Measurements from ENCODE around the gene SLC25A42. TPM values are rescaled to one million over a fixed set of nuclear protein-coding genes. Genes with fewer than 3 reads are reported as not detected.

The SLC25A42 gene
- total and polyA plus RNA-seq, 2 of the 13 experiments (the other 11 are each of a cell fraction or from before 2014, with no cell fraction given), result 12.8 to 18.3 TPM

DNA sequence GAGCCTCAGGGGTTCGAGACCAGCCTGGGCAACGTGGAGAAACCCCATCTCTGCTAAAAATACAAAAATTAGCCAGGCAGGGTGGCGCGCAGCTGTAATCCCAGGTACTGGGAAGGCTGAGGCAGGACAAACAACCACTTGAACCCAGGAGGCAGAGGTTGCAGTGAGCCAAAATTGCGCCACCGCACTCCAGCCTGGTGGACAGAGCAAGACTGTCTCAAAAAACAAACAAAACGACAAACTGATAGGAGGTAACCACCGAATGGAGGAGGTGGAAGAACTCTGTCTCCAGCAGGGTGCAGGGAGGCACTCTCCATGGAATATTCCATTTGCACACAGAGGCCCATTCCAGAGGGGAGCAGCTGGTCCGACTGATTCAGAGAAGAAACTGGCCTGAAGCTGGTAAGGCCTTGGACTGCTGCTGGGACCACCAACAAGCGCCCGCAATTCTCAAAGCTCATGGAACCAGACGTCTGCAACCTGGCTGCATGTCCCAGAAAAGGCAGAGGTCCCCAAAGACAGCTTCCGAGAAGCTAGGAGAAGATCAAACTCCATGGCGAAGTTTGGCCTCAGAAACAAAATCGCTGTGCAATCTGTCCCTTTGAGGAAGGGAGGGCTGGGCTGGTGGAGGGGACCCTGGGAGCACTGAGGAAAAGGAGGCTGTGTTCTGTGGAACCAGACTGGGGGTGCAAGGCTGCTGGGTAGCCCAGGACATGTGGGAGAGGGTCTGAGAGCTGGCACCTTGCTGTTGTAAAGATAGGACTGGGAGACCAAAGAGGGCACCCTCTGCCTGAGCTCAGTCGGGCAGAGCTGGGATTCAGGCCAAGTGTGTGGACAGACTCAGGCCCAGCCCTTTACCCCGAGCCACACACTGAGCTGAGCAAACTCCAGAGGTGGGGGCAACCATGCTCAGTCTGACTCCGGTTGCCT lies 35.2 kb downstream of the SLC25A42 start (continued):
- TF ChIP-seq, protein P1, sequence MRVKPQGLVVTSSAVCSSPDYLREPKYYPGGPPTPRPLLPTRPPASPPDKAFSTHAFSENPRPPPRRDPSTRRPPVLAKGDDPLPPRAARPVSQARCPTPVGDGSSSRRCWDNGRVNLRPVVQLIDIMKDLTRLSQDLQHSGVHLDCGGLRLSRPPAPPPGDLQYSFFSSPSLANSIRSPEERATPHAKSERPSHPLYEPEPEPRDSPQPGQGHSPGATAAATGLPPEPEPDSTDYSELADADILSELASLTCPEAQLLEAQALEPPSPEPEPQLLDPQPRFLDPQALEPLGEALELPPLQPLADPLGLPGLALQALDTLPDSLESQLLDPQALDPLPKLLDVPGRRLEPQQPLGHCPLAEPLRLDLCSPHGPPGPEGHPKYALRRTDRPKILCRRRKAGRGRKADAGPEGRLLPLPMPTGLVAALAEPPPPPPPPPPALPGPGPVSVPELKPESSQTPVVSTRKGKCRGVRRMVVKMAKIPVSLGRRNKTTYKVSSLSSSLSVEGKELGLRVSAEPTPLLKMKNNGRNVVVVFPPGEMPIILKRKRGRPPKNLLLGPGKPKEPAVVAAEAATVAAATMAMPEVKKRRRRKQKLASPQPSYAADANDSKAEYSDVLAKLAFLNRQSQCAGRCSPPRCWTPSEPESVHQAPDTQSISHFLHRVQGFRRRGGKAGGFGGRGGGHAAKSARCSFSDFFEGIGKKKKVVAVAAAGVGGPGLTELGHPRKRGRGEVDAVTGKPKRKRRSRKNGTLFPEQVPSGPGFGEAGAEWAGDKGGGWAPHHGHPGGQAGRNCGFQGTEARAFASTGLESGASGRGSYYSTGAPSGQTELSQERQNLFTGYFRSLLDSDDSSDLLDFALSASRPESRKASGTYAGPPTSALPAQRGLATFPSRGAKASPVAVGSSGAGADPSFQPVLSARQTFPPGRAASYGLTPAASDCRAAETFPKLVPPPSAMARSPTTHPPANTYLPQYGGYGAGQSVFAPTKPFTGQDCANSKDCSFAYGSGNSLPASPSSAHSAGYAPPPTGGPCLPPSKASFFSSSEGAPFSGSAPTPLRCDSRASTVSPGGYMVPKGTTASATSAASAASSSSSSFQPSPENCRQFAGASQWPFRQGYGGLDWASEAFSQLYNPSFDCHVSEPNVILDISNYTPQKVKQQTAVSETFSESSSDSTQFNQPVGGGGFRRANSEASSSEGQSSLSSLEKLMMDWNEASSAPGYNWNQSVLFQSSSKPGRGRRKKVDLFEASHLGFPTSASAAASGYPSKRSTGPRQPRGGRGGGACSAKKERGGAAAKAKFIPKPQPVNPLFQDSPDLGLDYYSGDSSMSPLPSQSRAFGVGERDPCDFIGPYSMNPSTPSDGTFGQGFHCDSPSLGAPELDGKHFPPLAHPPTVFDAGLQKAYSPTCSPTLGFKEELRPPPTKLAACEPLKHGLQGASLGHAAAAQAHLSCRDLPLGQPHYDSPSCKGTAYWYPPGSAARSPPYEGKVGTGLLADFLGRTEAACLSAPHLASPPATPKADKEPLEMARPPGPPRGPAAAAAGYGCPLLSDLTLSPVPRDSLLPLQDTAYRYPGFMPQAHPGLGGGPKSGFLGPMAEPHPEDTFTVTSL (CRISPR knock-in tag; IDR thresholded peaks at IDR 0.05; ENCODE audit: borderline replicate concordance), result peak; percentile 58; the same call in 1 of the 2 replicates
- no peak for TF ChIP-seq ZNF253 (CRISPR knock-in tag; IDR thresholded peaks at IDR 0.05; ENCODE audit: borderline replicate concordance)
- TF ChIP-seq CEBPG (CRISPR knock-in tag; IDR thresholded peaks at IDR 0.05), result peak; percentile 96
- TF ChIP-seq ZNF749 (CRISPR knock-in tag; IDR thresholded peaks at IDR 0.05; ENCODE audit: borderline replicate concordance), result no peak
- TF ChIP-seq, protein P2, sequence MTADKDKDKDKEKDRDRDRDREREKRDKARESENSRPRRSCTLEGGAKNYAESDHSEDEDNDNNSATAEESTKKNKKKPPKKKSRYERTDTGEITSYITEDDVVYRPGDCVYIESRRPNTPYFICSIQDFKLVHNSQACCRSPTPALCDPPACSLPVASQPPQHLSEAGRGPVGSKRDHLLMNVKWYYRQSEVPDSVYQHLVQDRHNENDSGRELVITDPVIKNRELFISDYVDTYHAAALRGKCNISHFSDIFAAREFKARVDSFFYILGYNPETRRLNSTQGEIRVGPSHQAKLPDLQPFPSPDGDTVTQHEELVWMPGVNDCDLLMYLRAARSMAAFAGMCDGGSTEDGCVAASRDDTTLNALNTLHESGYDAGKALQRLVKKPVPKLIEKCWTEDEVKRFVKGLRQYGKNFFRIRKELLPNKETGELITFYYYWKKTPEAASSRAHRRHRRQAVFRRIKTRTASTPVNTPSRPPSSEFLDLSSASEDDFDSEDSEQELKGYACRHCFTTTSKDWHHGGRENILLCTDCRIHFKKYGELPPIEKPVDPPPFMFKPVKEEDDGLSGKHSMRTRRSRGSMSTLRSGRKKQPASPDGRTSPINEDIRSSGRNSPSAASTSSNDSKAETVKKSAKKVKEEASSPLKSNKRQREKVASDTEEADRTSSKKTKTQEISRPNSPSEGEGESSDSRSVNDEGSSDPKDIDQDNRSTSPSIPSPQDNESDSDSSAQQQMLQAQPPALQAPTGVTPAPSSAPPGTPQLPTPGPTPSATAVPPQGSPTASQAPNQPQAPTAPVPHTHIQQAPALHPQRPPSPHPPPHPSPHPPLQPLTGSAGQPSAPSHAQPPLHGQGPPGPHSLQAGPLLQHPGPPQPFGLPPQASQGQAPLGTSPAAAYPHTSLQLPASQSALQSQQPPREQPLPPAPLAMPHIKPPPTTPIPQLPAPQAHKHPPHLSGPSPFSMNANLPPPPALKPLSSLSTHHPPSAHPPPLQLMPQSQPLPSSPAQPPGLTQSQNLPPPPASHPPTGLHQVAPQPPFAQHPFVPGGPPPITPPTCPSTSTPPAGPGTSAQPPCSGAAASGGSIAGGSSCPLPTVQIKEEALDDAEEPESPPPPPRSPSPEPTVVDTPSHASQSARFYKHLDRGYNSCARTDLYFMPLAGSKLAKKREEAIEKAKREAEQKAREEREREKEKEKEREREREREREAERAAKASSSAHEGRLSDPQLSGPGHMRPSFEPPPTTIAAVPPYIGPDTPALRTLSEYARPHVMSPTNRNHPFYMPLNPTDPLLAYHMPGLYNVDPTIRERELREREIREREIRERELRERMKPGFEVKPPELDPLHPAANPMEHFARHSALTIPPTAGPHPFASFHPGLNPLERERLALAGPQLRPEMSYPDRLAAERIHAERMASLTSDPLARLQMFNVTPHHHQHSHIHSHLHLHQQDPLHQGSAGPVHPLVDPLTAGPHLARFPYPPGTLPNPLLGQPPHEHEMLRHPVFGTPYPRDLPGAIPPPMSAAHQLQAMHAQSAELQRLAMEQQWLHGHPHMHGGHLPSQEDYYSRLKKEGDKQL (CRISPR knock-in tag; IDR thresholded peaks at IDR 0.05; ENCODE audit: low read depth), result no peak
- peak; percentile 72; the same call in 1 of the 2 replicates for TF ChIP-seq ZNF556 (CRISPR knock-in tag; IDR thresholded peaks at IDR 0.05; ENCODE audit: borderline replicate concordance)
- TF ChIP-seq SALL1 (CRISPR knock-in tag; IDR thresholded peaks at IDR 0.05), result no peak; the same call in 1 of the 2 replicates
- TF ChIP-seq PRMT3 (CRISPR knock-in tag; IDR thresholded peaks at IDR 0.05; ENCODE audit: borderline replicate concordance, low read depth), result no peak; the same call in 1 of the 2 replicates
- TF ChIP-seq NR2C2 (CRISPR knock-in tag; IDR thresholded peaks at IDR 0.05; ENCODE audit: borderline replicate concordance), result peak; percentile 84
- TF ChIP-seq, protein P3, sequence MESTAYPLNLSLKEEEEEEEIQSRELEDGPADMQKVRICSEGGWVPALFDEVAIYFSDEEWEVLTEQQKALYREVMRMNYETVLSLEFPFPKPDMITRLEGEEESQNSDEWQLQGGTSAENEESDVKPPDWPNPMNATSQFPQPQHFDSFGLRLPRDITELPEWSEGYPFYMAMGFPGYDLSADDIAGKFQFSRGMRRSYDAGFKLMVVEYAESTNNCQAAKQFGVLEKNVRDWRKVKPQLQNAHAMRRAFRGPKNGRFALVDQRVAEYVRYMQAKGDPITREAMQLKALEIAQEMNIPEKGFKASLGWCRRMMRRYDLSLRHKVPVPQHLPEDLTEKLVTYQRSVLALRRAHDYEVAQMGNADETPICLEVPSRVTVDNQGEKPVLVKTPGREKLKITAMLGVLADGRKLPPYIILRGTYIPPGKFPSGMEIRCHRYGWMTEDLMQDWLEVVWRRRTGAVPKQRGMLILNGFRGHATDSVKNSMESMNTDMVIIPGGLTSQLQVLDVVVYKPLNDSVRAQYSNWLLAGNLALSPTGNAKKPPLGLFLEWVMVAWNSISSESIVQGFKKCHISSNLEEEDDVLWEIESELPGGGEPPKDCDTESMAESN (CRISPR knock-in tag; conservative IDR thresholded peaks at IDR 0.05), result no peak; the same call in 1 of the 2 replicates
- TF ChIP-seq TBX3 (IDR thresholded peaks at IDR 0.05; ENCODE audit: borderline replicate concordance), result no peak
- no peak for TF ChIP-seq DR1 (CRISPR knock-in tag; IDR thresholded peaks at IDR 0.05)
- no peak for TF ChIP-seq RBM22 (optimal IDR thresholded peaks at IDR 0.05; ENCODE audit: low read length)
- no peak for TF ChIP-seq ZNF781 (CRISPR knock-in tag; IDR thresholded peaks at IDR 0.05; ENCODE audit: borderline replicate concordance, not compliant biosample characterization)

Measured in HepG2 (cell line).